Skeletal muscle tissue (tissue), 4 donors: ENCODE measurements around the gene CREBL2. TPM values are rescaled to one million over a fixed set of nuclear protein-coding genes. Genes with fewer than 3 reads are reported as not detected.
"Not testable (repeated sequence)": the region's sequence is repeated elsewhere in the genome, so short reads cannot be mapped to it uniquely, and the experiment has no call there.

Source experiments
- H3K27ac ChIP-seq: one replicate; pipeline ENCODE4 v1.7.0; 2013; ENCODE audit warnings: mild to moderate bottlenecking, low read depth, low read length, inconsistent platforms
- H3K27me3 ChIP-seq, 3 donors: one replicate each; pipeline ENCODE4 v1.7.0; 2013; ENCODE audit warnings: low read length in 3 of 3; ENCODE audit not compliant: control insufficient read depth in 3 of 3, insufficient read depth in 3 of 3
- H3K36me3 ChIP-seq, 3 donors: one replicate each; pipeline ENCODE4 v1.7.0; 2013; ENCODE audit warnings: low read length in 3 of 3; ENCODE audit not compliant: control insufficient read depth in 3 of 3, insufficient read depth in 3 of 3
- H3K4me1 ChIP-seq, 3 donors: one replicate each; pipeline ENCODE4 v1.7.0; 2013; ENCODE audit warnings: low read length in 3 of 3, mild to moderate bottlenecking in 3 of 3; ENCODE audit not compliant: control insufficient read depth in 3 of 3, insufficient read depth in 3 of 3
- H3K4me3 ChIP-seq, 3 donors: one replicate each; pipeline ENCODE4 v1.7.0; 2013; ENCODE audit warnings: low read length in 3 of 3
- H3K9ac ChIP-seq, 3 donors: one replicate each; pipeline ENCODE4 v1.7.0; 2013; ENCODE audit warnings: low read length in 3 of 3, mild to moderate bottlenecking in 3 of 3, moderate library complexity in 2 of 3, low read depth in 1 of 3
- H3K9me3 ChIP-seq, 3 donors: one replicate each; pipeline ENCODE4 v1.7.0; 2013; ENCODE audit warnings: low read length in 3 of 3; ENCODE audit not compliant: control insufficient read depth in 3 of 3
- total RNA-seq: library from RNA; depleted of rRNA; stranded (reverse); fragments of >200 nt; gene quantifications from one replicate; pipeline ENCODE4 v1.2.3, GENCODE V29; 2014
- donor health status: Osteomylitis.

The CREBL2 gene
- total RNA-seq, 1 donor from 2014 or later: 18.3 TPM

- Histone ChIP-seq H3K27me3 (no peaks in the 10 kb centered on the region), H3K27ac (peak overlapping the region; percentile 96), H3K4me3 (peak overlapping the region; percentile 84 to 93 (median 91)), H3K36me3 (peaks cover 2 to 6% (median 2%) of the 10 kb centered on the region in 3 donors), H3K9me3 (no peaks in the 10 kb centered on the region), H3K4me1 (peaks cover 9 to 17% (median 14%) of the 10 kb centered on the region in 3 donors), H3K9ac (peak overlapping the region; percentile 85 to 93 (median 93))
Measured at GRCh38 chr12:12612358-12612757, 682 bp downstream of the CREBL2 start.

GRCh38 chr12:12613344-12613743 is 1.7 kb downstream of the CREBL2 start:
- peak overlapping the region in 1 of 3 donors; percentile 47 for H3K4me3 ChIP-seq
- peaks cover 2 to 6% (median 2%) of the 10 kb centered on the region in 3 donors for H3K36me3 ChIP-seq
- H3K27ac ChIP-seq: no peak overlapping the region
- H3K9ac ChIP-seq: no peak overlapping the region
- peaks cover 9 to 17% (median 14%) of the 10 kb centered on the region in 3 donors for H3K4me1 ChIP-seq
- no peaks in the 10 kb centered on the region for H3K9me3 ChIP-seq
- no peaks in the 10 kb centered on the region for H3K27me3 ChIP-seq

- peaks cover 9 to 17% (median 14%) of the 10 kb centered on the region in 3 donors for H3K4me1 ChIP-seq
- H3K4me3 ChIP-seq: no peak overlapping the region
- no peak overlapping the region for H3K9ac ChIP-seq
- H3K27me3 ChIP-seq: no peaks in the 10 kb centered on the region
- no peaks in the 10 kb centered on the region for H3K9me3 ChIP-seq
- no peak overlapping the region for H3K27ac ChIP-seq
- peaks cover 2 to 6% (median 2%) of the 10 kb centered on the region in 3 donors for H3K36me3 ChIP-seq
Measured at GRCh38 chr12:12614342-12614741, 2.7 kb downstream of the CREBL2 start.

GRCh38 chr12:12616512-12617310 is 5.0 kb downstream of the CREBL2 start:
- H3K27ac ChIP-seq: no peak overlapping the region
- H3K4me3 ChIP-seq: no peak overlapping the region
- peaks cover 2 to 6% (median 6%) of the 10 kb centered on the region in 3 donors for H3K36me3 ChIP-seq
- no peaks in the 10 kb centered on the region for H3K27me3 ChIP-seq
- H3K4me1 ChIP-seq: peaks cover 9 to 17% (median 10%) of the 10 kb centered on the region in 3 donors
- no peaks in the 10 kb centered on the region for H3K9me3 ChIP-seq
- H3K9ac ChIP-seq: no peak overlapping the region

GRCh38 chr12:12618064-12618463 is 6.4 kb downstream of the CREBL2 start:
- peaks cover 4 to 15% (median 8%) of the 10 kb centered on the region in 3 donors for H3K4me1 ChIP-seq
- H3K9ac ChIP-seq, H3K27ac ChIP-seq: not testable (repeated sequence)

DNA sequence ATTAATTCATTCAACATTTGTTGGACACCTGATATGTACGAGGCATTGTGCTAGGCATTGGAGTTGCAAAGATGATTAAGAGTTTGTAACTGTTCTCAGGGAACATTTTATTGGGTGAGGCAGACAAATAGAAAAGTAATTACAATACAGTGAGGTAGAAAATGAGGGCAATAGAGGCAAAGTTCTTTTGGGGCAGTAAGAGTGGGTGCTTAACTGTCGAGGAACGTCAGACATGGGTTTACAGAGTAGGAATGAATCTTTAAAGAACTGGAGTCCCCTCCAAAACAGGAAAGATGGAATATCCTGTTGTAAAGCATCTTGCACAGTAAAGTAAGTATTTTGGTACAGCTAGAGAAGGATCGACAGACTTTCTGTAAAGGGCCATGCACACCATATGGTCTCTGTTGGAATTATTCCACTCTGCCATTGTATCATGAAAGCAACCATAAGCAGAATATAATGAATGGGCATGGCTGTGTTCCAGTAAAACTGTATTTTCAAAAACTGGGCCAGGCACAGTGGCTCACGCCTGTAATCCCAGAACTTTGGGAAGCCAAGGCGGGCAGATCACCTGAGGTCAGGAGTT is 9.1 kb downstream of the CREBL2 start:
- Histone ChIP-seq H3K9me3 (peaks cover 0 to 3% (median 0%) of the 10 kb centered on the region in 3 donors), H3K36me3 (peaks cover 0 to 6% (median 6%) of the 10 kb centered on the region in 3 donors), H3K4me3 (no peak overlapping the region), H3K4me1 (peaks cover 0 to 10% (median 2%) of the 10 kb centered on the region in 3 donors), H3K27ac (no peak overlapping the region), H3K27me3 (no peaks in the 10 kb centered on the region), H3K9ac (no peak overlapping the region)

More at GRCh38 chr12:12618064-12618463, 6.4 kb downstream of the CREBL2 start:
- H3K36me3 ChIP-seq, H3K4me3 ChIP-seq, H3K27me3 ChIP-seq, H3K9me3 ChIP-seq: not testable (repeated sequence)

GRCh38 chr12:12622418-12622817 is 10.7 kb downstream of the CREBL2 start:
- Histone ChIP-seq H3K27ac (no peak overlapping the region), H3K9me3 (peaks cover 0 to 3% (median 0%) of the 10 kb centered on the region in 3 donors), H3K9ac (no peak overlapping the region), H3K4me1 (peaks cover 0 to 2% (median 0%) of the 10 kb centered on the region in 3 donors), H3K27me3 (no peaks in the 10 kb centered on the region), H3K4me3 (no peak overlapping the region), H3K36me3 (peaks cover 0 to 4% (median 3%) of the 10 kb centered on the region in 3 donors)

- no peak overlapping the region for H3K9ac ChIP-seq
- peaks cover 0 to 4% (median 3%) of the 10 kb centered on the region in 3 donors for H3K36me3 ChIP-seq
- peaks cover 0 to 3% (median 0%) of the 10 kb centered on the region in 3 donors for H3K9me3 ChIP-seq
- peaks cover 0 to 2% (median 0%) of the 10 kb centered on the region in 3 donors for H3K4me1 ChIP-seq
- no peak overlapping the region for H3K27ac ChIP-seq
- H3K4me3 ChIP-seq: no peak overlapping the region
- no peaks in the 10 kb centered on the region for H3K27me3 ChIP-seq
Measured at GRCh38 chr12:12624498-12624992, 12.9 kb downstream of the CREBL2 start.

GRCh38 chr12:12626471-12626870 is 14.8 kb downstream of the CREBL2 start:
- Histone ChIP-seq H3K4me1 (peaks cover 0 to 2% (median 0%) of the 10 kb centered on the region in 3 donors), H3K27me3 (no peaks in the 10 kb centered on the region), H3K9ac (no peak overlapping the region), H3K4me3 (no peak overlapping the region), H3K9me3 (peaks cover 0 to 3% (median 0%) of the 10 kb centered on the region in 3 donors), H3K36me3 (peaks cover 0 to 3% (median 0%) of the 10 kb centered on the region in 3 donors), H3K27ac (no peak overlapping the region)
